WTC11 (cell line): ENCODE results near the gene TUBGCP2.

Source experiments
- CTCF ChIP-seq: fragments of 200-600 bp; IDR thresholded peaks from 2 replicates; pipeline ENCODE4 v1.8.0; 2022; ENCODE audit warnings: antibody characterized with exemption
- NFE2L1 ChIP-seq: sonication (generic); formaldehyde crosslinking; IDR thresholded peaks from 2 replicates; pipeline ENCODE4 v1.8.1; 2023; ENCODE audit warnings: missing genetic modification reagents

- TF ChIP-seq CTCF: no peak
- TF ChIP-seq NFE2L1 (CRISPR knock-in tag): no peak
Observed at GRCh38 chr10:133334503-133335245, 26.0 kb upstream of the TUBGCP2 start.
